Fibroblast of mammary gland (primary cell): Measurements from ENCODE around the gene SPATS2.
A peak's percentile ranks its signal among the peaks of the same experiment; 100 is the strongest.

Experiments used
- DNase-seq: peaks from one replicate; pipeline ENCODE4 v3.0.0-alpha.2; 2010; ENCODE audit warnings: low read depth
- H3K4me3 ChIP-seq: 2 replicates; pipeline ENCODE4 v1.5.1; 2011; ENCODE audit warnings: low read depth, mild to moderate bottlenecking, low read length, moderate library complexity; ENCODE audit not compliant: control insufficient read depth
- TF ChIP-seq, protein P1 (sequence below): conservative IDR thresholded peaks from 2 replicates; pipeline ENCODE4 v1.5.1; 2011; ENCODE audit warnings: low read depth, low read length, inconsistent platforms; ENCODE audit not compliant: control insufficient read depth, insufficient read depth

SPATS2 gene

GRCh38 chr12:49327368-49327767 is 39.9 kb upstream of the SPATS2 start:
- TF ChIP-seq, protein P1, sequence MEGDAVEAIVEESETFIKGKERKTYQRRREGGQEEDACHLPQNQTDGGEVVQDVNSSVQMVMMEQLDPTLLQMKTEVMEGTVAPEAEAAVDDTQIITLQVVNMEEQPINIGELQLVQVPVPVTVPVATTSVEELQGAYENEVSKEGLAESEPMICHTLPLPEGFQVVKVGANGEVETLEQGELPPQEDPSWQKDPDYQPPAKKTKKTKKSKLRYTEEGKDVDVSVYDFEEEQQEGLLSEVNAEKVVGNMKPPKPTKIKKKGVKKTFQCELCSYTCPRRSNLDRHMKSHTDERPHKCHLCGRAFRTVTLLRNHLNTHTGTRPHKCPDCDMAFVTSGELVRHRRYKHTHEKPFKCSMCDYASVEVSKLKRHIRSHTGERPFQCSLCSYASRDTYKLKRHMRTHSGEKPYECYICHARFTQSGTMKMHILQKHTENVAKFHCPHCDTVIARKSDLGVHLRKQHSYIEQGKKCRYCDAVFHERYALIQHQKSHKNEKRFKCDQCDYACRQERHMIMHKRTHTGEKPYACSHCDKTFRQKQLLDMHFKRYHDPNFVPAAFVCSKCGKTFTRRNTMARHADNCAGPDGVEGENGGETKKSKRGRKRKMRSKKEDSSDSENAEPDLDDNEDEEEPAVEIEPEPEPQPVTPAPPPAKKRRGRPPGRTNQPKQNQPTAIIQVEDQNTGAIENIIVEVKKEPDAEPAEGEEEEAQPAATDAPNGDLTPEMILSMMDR = no peak
- DNase-seq = no peak
- H3K4me3 ChIP-seq = no peak overlapping the region

GRCh38 chr12:49327887-49328286 is 39.4 kb upstream of the SPATS2 start:
- TF ChIP-seq, protein P1 = no peak
- DNase-seq = no peak
- no peak overlapping the region for H3K4me3 ChIP-seq

- TF ChIP-seq, protein P1 = no peak
- H3K4me3 ChIP-seq = no peak overlapping the region
These were observed 38.4 kb upstream of the SPATS2 start for GRCh38 chr12:49328816-49329215.

DNA sequence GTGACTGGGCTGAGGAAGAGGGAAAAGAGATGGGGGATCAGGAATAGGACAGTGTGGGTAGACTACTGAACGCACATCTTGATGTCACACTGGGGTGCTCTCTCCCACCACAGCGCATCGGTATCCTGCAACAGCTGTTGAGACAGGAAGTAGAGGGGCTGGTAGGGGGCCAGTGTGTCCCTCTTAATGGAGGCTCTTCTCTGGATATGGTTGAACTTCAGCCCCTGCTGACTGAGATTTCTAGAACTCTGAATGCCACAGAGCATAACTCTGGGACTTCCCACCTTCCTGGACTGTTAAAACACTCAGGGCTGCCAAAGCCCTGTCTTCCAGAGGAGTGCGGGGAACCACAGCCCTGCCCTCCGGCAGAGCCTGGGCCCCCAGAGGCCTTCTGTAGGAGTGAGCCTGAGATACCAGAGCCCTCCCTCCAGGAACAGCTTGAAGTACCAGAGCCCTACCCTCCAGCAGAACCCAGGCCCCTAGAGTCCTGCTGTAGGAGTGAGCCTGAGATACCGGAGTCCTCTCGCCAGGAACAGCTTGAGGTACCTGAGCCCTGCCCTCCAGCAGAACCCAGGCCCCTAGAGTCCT is 37.1 kb upstream of the SPATS2 start:
- no peak for DNase-seq
- TF ChIP-seq, protein P1 = no peak
- no peak overlapping the region for H3K4me3 ChIP-seq

More at GRCh38 chr12:49328816-49329215, 38.4 kb upstream of the SPATS2 start:
- DNase-seq = no peak

- DNase-seq = no peak
- TF ChIP-seq, protein P1 = no peak
- H3K4me3 ChIP-seq = no peak overlapping the region
These were observed 36.5 kb upstream of the SPATS2 start for GRCh38 chr12:49330631-49331379.

DNA sequence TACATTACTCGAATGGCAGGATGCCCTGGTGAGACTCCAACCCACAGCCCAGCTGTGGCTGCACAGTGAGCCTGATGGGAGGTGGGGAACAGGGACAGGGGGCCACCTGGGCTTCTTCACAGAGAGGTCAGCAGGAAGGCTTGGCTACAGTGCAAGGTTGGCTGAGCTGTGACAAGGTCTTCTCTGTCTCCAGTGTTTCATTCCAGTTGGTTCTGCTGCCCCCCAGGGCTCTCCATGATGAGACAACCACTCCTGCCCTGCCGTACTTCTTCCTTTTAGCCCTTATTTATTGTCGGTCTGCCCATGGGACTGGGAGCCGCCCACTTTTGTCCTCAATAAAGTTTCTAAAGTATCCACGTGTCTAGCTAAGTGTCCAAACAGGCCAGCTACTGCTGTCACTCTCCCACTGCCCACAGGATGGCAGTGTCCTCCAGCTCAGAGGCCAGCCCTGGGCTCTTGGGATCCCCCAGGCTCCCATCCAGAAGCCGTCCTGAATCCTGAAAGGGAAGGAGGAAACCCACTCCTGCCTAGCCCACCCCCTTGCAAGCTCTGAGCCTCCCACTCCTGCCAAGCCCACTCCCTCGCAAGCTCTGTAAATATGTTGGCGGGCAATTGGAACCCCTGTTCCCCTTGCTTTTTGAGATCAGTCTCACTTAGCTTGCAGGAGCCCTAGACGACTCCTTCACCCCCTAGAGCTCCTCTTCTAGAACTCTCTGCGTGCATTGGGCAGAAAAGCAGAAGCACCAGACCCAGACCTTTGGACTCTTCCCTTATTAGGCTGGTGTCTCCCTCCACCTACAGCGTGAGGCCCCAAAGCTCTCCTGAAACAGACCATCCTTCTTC is 35.7 kb upstream of the SPATS2 start:
- no peak overlapping the region for H3K4me3 ChIP-seq
- TF ChIP-seq, protein P1 = peak; percentile 86
- peak; percentile 83 for DNase-seq
